ENCODE data around the gene LIN54. TPM values are rescaled to one million over a fixed set of nuclear protein-coding genes. Genes with fewer than 3 reads are reported as not detected.

Gene LIN54
- polyA plus RNA-seq, 1 of the 3 experiments (the other 2 are of a cell fraction): 6.4 TPM

DNA sequence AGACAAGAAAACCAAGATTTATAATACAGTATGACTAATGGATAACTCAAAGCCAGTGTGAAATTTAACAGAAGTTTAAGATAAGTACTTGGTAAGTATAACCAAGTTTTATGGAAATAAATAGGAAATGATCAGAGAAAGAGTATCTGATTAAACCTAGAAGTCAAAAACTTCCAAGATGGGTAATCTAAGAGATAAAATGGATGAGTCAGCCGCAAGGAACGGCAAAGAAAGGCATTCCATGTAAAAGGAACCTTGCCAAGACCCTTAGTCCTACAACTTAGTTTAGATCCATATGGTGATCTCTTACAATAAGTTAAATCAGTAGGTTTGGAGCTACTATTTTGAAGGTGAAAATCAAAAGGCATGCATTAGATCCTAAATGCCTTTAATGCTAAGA is 34.8 kb downstream of the LIN54 start (continued):
- TF ChIP-seq, protein P1, sequence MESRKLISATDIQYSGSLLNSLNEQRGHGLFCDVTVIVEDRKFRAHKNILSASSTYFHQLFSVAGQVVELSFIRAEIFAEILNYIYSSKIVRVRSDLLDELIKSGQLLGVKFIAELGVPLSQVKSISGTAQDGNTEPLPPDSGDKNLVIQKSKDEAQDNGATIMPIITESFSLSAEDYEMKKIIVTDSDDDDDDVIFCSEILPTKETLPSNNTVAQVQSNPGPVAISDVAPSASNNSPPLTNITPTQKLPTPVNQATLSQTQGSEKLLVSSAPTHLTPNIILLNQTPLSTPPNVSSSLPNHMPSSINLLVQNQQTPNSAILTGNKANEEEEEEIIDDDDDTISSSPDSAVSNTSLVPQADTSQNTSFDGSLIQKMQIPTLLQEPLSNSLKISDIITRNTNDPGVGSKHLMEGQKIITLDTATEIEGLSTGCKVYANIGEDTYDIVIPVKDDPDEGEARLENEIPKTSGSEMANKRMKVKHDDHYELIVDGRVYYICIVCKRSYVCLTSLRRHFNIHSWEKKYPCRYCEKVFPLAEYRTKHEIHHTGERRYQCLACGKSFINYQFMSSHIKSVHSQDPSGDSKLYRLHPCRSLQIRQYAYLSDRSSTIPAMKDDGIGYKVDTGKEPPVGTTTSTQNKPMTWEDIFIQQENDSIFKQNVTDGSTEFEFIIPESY (IDR thresholded peaks at IDR 0.05; ENCODE audit: borderline replicate concordance, low read depth): peak; percentile 31; the same call in 1 of the 2 replicates
- TF ChIP-seq TCF12 (IDR thresholded peaks at IDR 0.05) (peak; percentile 97), TEAD4 (IDR thresholded peaks at IDR 0.05; ENCODE audit: borderline replicate concordance, insufficient read depth) (peak; percentile 93; the same call in 1 of the 2 replicates), JUND (IDR thresholded peaks at IDR 0.05) (peak; percentile 96), SMC3 (IDR thresholded peaks at IDR 0.05; ENCODE audit: low read depth, low read length) (no peak), NRF1 (IDR thresholded peaks at IDR 0.05; ENCODE audit: low read depth, low read length) (no peak), FOSL2 (IDR thresholded peaks at IDR 0.05; ENCODE audit: borderline replicate concordance, low read depth) (peak; percentile 80), NFIC (IDR thresholded peaks at IDR 0.05; ENCODE audit: borderline replicate concordance) (peak; percentile 91), POLR2AphosphoS5 (IDR thresholded peaks at IDR 0.05; ENCODE audit: low read depth, low read length) (peak; percentile 68; the same call in 1 of the 2 replicates)
- TF ChIP-seq, protein P2, sequence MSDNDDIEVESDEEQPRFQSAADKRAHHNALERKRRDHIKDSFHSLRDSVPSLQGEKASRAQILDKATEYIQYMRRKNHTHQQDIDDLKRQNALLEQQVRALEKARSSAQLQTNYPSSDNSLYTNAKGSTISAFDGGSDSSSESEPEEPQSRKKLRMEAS (IDR thresholded peaks at IDR 0.05; ENCODE audit: low read depth): 0 out of 2 replicates have a peak, but pooled peaks have one; percentile 27

DNA sequence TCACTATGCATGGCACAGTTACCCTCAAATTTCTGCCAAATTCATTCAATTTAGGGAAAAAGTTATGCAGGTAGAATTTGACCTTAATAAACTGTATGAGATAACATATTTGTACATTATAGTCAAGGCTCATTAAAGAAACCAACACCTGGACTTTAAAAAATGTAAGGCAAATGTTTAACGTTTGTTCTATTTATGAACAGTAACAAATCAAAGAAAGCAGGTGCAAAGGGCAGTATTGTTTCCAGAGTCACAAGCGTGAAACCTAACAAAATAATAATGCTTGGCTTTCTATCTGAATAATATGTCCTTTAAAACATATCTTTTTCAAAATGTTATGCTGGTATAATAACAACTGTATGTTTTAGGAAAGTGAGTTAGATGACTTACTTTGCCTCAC is 41.2 kb downstream of the LIN54 start:
- Histone ChIP-seq H2AFZ (ENCODE audit: low read depth) (no peak overlapping the region), H3K9me2 (no peaks in the 10 kb centered on the region), H3K9me3 (no peaks in the 10 kb centered on the region), H3K79me2 (ENCODE audit: insufficient read depth) (no peaks in the 10 kb centered on the region), H3K4me1 (ENCODE audit: control insufficient read depth in 1 of 2, insufficient read depth in 2 of 2, low read depth in 1 of 2, low read length in 1 of 2) (no peaks in the 10 kb centered on the region), H3K27ac (ENCODE audit: low read depth in 2 of 2, low read length in 1 of 2) (no peak overlapping the region), H3K4me2 (no peak overlapping the region), H3K36me3 (replicated peaks in 1 of 2; ENCODE audit: control insufficient read depth in 1 of 2, insufficient read depth in 2 of 2, low read length in 1 of 2) (peaks cover 20% of the 10 kb centered on the region in 2 experiments), H3F3A (replicated peaks; ENCODE audit: insufficient read depth) (no peaks in the 10 kb centered on the region), H3K9ac (no peak overlapping the region), H3K27me3 (ENCODE audit: insufficient read depth) (no peaks in the 10 kb centered on the region), H4K20me1 (ENCODE audit: insufficient read depth) (no peaks in the 10 kb centered on the region), H3K4me3 (ENCODE audit: low read depth in 2 of 2, low read length in 1 of 2) (no peak overlapping the region)
- ChIA-PET POLR2A (no interaction called here), CTCF (no interaction called here)
- no peak for DNase-seq
- WGBS (ENCODE audit: low lambda C conversion rate): 99% methylated on average over 2 of the region's 2 CpGs
- no peak for TF ChIP-seq NFIC (IDR thresholded peaks at IDR 0.05; ENCODE audit: borderline replicate concordance)
- no peak for TF ChIP-seq RAD21 (IDR thresholded peaks at IDR 0.05; ENCODE audit: low read length)
- TF ChIP-seq TEAD4 (IDR thresholded peaks at IDR 0.05; ENCODE audit: borderline replicate concordance, insufficient read depth): no peak
- no peak for TF ChIP-seq POLR2AphosphoS5 (IDR thresholded peaks at IDR 0.05; ENCODE audit: low read depth, low read length)
- TF ChIP-seq, protein P3, sequence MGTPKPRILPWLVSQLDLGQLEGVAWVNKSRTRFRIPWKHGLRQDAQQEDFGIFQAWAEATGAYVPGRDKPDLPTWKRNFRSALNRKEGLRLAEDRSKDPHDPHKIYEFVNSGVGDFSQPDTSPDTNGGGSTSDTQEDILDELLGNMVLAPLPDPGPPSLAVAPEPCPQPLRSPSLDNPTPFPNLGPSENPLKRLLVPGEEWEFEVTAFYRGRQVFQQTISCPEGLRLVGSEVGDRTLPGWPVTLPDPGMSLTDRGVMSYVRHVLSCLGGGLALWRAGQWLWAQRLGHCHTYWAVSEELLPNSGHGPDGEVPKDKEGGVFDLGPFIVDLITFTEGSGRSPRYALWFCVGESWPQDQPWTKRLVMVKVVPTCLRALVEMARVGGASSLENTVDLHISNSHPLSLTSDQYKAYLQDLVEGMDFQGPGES (IDR thresholded peaks at IDR 0.05; ENCODE audit: low read depth, low read length): no peak
- TF ChIP-seq CHD2 (IDR thresholded peaks at IDR 0.05; ENCODE audit: low read length, partially characterized antibody): no peak
- TF ChIP-seq, protein P4, sequence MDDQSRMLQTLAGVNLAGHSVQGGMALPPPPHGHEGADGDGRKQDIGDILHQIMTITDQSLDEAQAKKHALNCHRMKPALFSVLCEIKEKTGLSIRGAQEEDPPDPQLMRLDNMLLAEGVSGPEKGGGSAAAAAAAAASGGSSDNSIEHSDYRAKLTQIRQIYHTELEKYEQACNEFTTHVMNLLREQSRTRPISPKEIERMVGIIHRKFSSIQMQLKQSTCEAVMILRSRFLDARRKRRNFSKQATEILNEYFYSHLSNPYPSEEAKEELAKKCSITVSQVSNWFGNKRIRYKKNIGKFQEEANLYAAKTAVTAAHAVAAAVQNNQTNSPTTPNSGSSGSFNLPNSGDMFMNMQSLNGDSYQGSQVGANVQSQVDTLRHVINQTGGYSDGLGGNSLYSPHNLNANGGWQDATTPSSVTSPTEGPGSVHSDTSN (IDR thresholded peaks at IDR 0.05): no peak
- TF ChIP-seq, protein P5, sequence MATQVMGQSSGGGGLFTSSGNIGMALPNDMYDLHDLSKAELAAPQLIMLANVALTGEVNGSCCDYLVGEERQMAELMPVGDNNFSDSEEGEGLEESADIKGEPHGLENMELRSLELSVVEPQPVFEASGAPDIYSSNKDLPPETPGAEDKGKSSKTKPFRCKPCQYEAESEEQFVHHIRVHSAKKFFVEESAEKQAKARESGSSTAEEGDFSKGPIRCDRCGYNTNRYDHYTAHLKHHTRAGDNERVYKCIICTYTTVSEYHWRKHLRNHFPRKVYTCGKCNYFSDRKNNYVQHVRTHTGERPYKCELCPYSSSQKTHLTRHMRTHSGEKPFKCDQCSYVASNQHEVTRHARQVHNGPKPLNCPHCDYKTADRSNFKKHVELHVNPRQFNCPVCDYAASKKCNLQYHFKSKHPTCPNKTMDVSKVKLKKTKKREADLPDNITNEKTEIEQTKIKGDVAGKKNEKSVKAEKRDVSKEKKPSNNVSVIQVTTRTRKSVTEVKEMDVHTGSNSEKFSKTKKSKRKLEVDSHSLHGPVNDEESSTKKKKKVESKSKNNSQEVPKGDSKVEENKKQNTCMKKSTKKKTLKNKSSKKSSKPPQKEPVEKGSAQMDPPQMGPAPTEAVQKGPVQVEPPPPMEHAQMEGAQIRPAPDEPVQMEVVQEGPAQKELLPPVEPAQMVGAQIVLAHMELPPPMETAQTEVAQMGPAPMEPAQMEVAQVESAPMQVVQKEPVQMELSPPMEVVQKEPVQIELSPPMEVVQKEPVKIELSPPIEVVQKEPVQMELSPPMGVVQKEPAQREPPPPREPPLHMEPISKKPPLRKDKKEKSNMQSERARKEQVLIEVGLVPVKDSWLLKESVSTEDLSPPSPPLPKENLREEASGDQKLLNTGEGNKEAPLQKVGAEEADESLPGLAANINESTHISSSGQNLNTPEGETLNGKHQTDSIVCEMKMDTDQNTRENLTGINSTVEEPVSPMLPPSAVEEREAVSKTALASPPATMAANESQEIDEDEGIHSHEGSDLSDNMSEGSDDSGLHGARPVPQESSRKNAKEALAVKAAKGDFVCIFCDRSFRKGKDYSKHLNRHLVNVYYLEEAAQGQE (IDR thresholded peaks at IDR 0.05; ENCODE audit: low read depth, low read length): no peak
- TF ChIP-seq RFX5 (IDR thresholded peaks at IDR 0.05; ENCODE audit: low read length): no peak
- no peak for TF ChIP-seq EP300 (IDR thresholded peaks at IDR 0.05; ENCODE audit: borderline replicate concordance in 1 of 2, low read depth in 1 of 2, low read length in 1 of 2)
- TF ChIP-seq ELF1 (IDR thresholded peaks at IDR 0.05): no peak
- TF ChIP-seq, protein P1 (IDR thresholded peaks at IDR 0.05; ENCODE audit: borderline replicate concordance, low read depth): no peak
- no peak for TF ChIP-seq NRF1 (IDR thresholded peaks at IDR 0.05; ENCODE audit: low read depth, low read length)
- TF ChIP-seq, protein P6, sequence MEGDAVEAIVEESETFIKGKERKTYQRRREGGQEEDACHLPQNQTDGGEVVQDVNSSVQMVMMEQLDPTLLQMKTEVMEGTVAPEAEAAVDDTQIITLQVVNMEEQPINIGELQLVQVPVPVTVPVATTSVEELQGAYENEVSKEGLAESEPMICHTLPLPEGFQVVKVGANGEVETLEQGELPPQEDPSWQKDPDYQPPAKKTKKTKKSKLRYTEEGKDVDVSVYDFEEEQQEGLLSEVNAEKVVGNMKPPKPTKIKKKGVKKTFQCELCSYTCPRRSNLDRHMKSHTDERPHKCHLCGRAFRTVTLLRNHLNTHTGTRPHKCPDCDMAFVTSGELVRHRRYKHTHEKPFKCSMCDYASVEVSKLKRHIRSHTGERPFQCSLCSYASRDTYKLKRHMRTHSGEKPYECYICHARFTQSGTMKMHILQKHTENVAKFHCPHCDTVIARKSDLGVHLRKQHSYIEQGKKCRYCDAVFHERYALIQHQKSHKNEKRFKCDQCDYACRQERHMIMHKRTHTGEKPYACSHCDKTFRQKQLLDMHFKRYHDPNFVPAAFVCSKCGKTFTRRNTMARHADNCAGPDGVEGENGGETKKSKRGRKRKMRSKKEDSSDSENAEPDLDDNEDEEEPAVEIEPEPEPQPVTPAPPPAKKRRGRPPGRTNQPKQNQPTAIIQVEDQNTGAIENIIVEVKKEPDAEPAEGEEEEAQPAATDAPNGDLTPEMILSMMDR (IDR thresholded peaks at IDR 0.05): no peak
